Endothelial cell of umbilical vein (primary cell): ENCODE measurements around the gene CCDC60.

Source experiments
- CTCF ChIP-seq, 2 donors: IDR thresholded peaks; 1 replicate in 1 of 2; 2 replicates in 1 of 2; pipeline ENCODE4 v1.5.1; 2011; ENCODE audit warnings: low read length in 2 of 2, mild to moderate bottlenecking in 2 of 2, moderate library complexity in 2 of 2, control low read depth in 1 of 2, inconsistent platforms in 1 of 2, low read depth in 1 of 2; ENCODE audit not compliant: insufficient read depth in 1 of 2; ENCODE audit errors: extremely low read depth in 1 of 2
- EZH2 ChIP-seq: IDR thresholded peaks from 2 replicates; pipeline ENCODE4 v1.6.1; 2012; ENCODE audit warnings: borderline replicate concordance, low read depth, mild to moderate bottlenecking, moderate library complexity, low read length, inconsistent platforms; ENCODE audit not compliant: severe bottlenecking
- FOS ChIP-seq: IDR thresholded peaks from 2 replicates; pipeline ENCODE4 v1.6.1; 2011; ENCODE audit warnings: mild to moderate bottlenecking, low read length, moderate library complexity, borderline replicate concordance; ENCODE audit not compliant: insufficient read depth
- GATA2 ChIP-seq: IDR thresholded peaks from 2 replicates; pipeline ENCODE4 v1.7.0; 2011; ENCODE audit warnings: low read depth, mild to moderate bottlenecking, moderate library complexity, mixed read lengths, low read length; ENCODE audit not compliant: insufficient read length, insufficient read depth
- MYC ChIP-seq: IDR thresholded peaks from one replicate; pipeline ENCODE4 v1.6.1; 2011; ENCODE audit warnings: mild to moderate bottlenecking, low read depth, low read length
- POLR2A ChIP-seq: IDR thresholded peaks from 2 replicates; pipeline ENCODE4 v1.6.1; 2012; ENCODE audit warnings: low read depth, mild to moderate bottlenecking, control low read depth, low read length
- POLR2AphosphoS5 ChIP-seq: IDR thresholded peaks from 2 replicates; pipeline ENCODE4 v1.6.1; 2012; ENCODE audit warnings: low read depth, mild to moderate bottlenecking, control low read depth, low read length, moderate library complexity; ENCODE audit not compliant: insufficient read depth

- no peak for TF ChIP-seq POLR2A
- no peak for TF ChIP-seq CTCF (IDR thresholded peaks at IDR 0.05; ENCODE audit: extremely low read depth in 1 of 2, insufficient read depth in 1 of 2, low read depth in 1 of 2, low read length in 2 of 2)
- no peak for TF ChIP-seq POLR2AphosphoS5
- no peak for TF ChIP-seq GATA2
- TF ChIP-seq MYC = no peak
- no peak for TF ChIP-seq FOS
- no peak for TF ChIP-seq EZH2
Observed at GRCh38 chr12:119480551-119480950, 146.0 kb downstream of the CCDC60 start.
